ENCODE data around the gene OSMR. TPM values are rescaled to one million over a fixed set of nuclear protein-coding genes. Genes with fewer than 3 reads are reported as not detected.
A peak's percentile ranks its signal among the peaks of the same experiment; 100 is the strongest.

The OSMR gene
- total RNA-seq, 1 donor from 2014 or later = 0.19 TPM

DNA sequence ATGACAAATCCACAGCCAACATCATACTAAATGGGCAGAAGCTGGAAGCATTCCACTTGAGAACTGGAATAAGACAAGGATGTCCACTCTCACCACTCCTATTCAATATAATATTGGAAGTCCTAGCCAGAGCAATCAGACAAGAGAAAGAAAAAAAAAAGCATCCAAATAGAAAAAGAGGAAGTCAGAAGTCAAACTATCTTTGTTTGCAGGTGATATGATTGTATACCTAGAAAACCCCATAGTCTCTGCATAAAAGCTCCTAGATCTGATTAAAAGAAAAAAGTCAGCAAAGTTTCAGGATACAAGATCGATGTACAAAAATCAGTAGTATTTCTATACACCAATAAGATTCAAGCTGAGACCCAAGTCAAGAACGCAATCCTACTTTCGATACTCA lies 66.1 kb downstream of the OSMR start:
- DNase-seq (ENCODE audit: low spot score, unreplicated experiment) = no peak
- Mint-ChIP-seq H3K4me3 (ENCODE audit: low read depth) (no peak overlapping the region), H3K4me1 (ENCODE audit: low read depth) (no peaks in the 10 kb centered on the region), H3K27me3 (peaks cover 4% of the 10 kb centered on the region), H3K27ac (no peak overlapping the region), H3K36me3 (ENCODE audit: insufficient read depth) (no peaks in the 10 kb centered on the region), H3K9me3 (ENCODE audit: low read depth) (peaks cover 19% of the 10 kb centered on the region)
- TF ChIP-seq CTCF (IDR thresholded peaks at IDR 0.05; ENCODE audit: unreplicated experiment) = no peak

DNA sequence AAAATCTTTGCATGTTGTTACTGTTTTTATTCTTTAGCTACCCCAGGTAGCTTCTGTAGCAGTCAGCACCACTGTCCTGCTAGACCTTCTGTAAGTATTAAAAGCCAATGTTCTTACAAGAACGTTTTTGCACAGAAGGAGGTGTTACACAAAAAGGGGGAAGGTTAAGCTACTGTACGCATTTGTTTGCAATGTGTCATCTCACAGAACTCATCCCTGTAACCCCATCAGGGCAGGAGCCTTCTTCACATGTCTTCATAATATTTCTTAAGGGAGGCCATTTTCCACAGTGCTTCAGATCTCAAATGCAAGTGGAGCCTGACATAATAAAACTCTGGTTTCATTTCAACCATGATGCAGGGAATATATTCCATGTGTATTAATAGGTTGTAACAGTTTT lies 67.9 kb downstream of the OSMR start:
- Mint-ChIP-seq H3K4me1 (ENCODE audit: low read depth) (no peaks in the 10 kb centered on the region), H3K9me3 (ENCODE audit: low read depth) (peaks cover 17% of the 10 kb centered on the region), H3K27me3 (peaks cover 4% of the 10 kb centered on the region), H3K4me3 (ENCODE audit: low read depth) (no peak overlapping the region), H3K27ac (no peak overlapping the region), H3K36me3 (ENCODE audit: insufficient read depth) (no peaks in the 10 kb centered on the region)
- no peak for DNase-seq (ENCODE audit: low spot score, unreplicated experiment)
- no peak for TF ChIP-seq CTCF (IDR thresholded peaks at IDR 0.05; ENCODE audit: unreplicated experiment)

- Mint-ChIP-seq H3K4me3 (ENCODE audit: low read depth) (no peak overlapping the region), H3K27ac (no peak overlapping the region), H3K27me3 (peaks cover under 1% of the 10 kb centered on the region), H3K9me3 (ENCODE audit: low read depth) (peaks cover 2% of the 10 kb centered on the region), H3K36me3 (ENCODE audit: insufficient read depth) (no peaks in the 10 kb centered on the region), H3K4me1 (ENCODE audit: low read depth) (no peaks in the 10 kb centered on the region)
- no peak for TF ChIP-seq CTCF (IDR thresholded peaks at IDR 0.05; ENCODE audit: unreplicated experiment)
- no peak for DNase-seq (ENCODE audit: low spot score, unreplicated experiment)
These were observed 71.0 kb downstream of the OSMR start for GRCh38 chr5:38916802-38917201.

DNA sequence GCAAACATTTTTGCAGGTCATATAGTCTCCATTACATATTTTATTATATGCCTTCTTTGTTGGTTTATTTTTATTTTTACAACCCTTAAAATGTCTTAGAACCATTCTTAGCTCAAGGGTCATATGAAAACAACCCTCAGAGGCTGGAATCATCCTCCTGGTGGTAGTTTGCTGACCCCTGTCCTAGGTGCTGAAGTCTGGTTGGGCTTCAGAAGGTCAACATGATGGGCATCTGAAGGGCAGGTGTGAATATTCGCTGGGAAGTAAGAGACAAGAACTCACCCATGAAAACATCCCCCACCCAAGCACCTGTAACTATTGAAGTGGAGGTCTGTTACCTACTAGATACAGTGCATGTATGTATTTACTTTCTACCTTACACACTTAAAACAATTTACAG lies 75.4 kb downstream of the OSMR start:
- TF ChIP-seq CTCF (IDR thresholded peaks at IDR 0.05; ENCODE audit: unreplicated experiment) = no peak
- Mint-ChIP-seq H3K4me1 (ENCODE audit: low read depth) (no peaks in the 10 kb centered on the region), H3K27ac (no peak overlapping the region), H3K27me3 (no peaks in the 10 kb centered on the region), H3K36me3 (ENCODE audit: insufficient read depth) (no peaks in the 10 kb centered on the region), H3K4me3 (ENCODE audit: low read depth) (no peak overlapping the region), H3K9me3 (ENCODE audit: low read depth) (no peaks in the 10 kb centered on the region)
- DNase-seq (ENCODE audit: low spot score, unreplicated experiment) = peak; percentile 30

GRCh38 chr5:38922199-38922598 lies 76.4 kb downstream of the OSMR start:
- Mint-ChIP-seq H3K4me3 (ENCODE audit: low read depth) (no peak overlapping the region), H3K9me3 (ENCODE audit: low read depth) (no peaks in the 10 kb centered on the region), H3K4me1 (ENCODE audit: low read depth) (no peaks in the 10 kb centered on the region), H3K36me3 (ENCODE audit: insufficient read depth) (no peaks in the 10 kb centered on the region), H3K27ac (no peak overlapping the region), H3K27me3 (no peaks in the 10 kb centered on the region)
- peak; percentile 85 for TF ChIP-seq CTCF (IDR thresholded peaks at IDR 0.05; ENCODE audit: unreplicated experiment)
- DNase-seq (ENCODE audit: low spot score, unreplicated experiment) = peak; percentile 29

Data from progenitor cell of endocrine pancreas (in vitro differentiated cells).